ENCODE results near the gene COG4. TPM values are rescaled to one million over a fixed set of nuclear protein-coding genes. Genes with fewer than 3 reads are reported as not detected.

The COG4 gene
- total RNA-seq, 2 donors from 2014 or later: 23.1 to 43.8 TPM

DNA sequence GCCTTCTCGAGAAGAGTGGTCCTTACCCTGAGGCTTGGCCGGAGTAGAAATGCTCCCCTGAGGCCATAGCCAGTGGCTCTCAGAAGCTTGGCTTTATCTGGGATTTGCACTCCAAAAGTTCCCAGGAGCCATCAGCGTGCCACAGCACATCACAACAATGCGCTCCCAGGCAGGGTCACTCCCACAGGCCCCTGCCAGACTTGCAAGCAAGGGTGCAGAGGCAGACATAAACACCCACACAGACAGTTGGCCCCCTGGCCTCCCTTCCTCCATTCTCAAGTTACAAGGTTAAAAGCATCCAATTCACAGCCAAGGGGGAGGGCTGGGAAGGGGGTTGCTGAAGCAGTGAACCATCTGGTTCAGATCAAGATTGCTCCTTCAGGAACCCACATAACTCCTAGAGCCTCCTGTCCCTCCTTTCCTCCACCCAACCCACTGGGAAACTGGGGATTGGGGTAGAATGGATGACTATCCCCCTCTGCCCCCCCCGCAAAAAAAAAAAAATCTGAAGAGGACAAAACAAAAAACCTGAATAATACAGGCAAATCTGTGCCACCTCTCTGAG, 86.3 kb downstream of the COG4 start:
- no peak for TF ChIP-seq POLR2A (IDR thresholded peaks at IDR 0.05)
- TF ChIP-seq, protein P1, sequence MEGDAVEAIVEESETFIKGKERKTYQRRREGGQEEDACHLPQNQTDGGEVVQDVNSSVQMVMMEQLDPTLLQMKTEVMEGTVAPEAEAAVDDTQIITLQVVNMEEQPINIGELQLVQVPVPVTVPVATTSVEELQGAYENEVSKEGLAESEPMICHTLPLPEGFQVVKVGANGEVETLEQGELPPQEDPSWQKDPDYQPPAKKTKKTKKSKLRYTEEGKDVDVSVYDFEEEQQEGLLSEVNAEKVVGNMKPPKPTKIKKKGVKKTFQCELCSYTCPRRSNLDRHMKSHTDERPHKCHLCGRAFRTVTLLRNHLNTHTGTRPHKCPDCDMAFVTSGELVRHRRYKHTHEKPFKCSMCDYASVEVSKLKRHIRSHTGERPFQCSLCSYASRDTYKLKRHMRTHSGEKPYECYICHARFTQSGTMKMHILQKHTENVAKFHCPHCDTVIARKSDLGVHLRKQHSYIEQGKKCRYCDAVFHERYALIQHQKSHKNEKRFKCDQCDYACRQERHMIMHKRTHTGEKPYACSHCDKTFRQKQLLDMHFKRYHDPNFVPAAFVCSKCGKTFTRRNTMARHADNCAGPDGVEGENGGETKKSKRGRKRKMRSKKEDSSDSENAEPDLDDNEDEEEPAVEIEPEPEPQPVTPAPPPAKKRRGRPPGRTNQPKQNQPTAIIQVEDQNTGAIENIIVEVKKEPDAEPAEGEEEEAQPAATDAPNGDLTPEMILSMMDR (IDR thresholded peaks at IDR 0.05): no peak
- intact Hi-C loops (cut with DNase I): no loop called here
- no peaks in the 10 kb centered on the region for H3K27me3 ChIP-seq
- no peak overlapping the region for H3K27ac ChIP-seq
- H3K4me1 ChIP-seq: peaks cover 22% of the 10 kb centered on the region
- 69 to 83% methylated on average over 3 to 5 of the region's 5 CpGs for WGBS, 2 donors
- DNase-seq (no peak), ATAC-seq (no peak)
- H3K4me3 ChIP-seq: no peak overlapping the region
- no peaks in the 10 kb centered on the region for H3K36me3 ChIP-seq (replicated peaks in 1 of 2; ENCODE audit: insufficient read depth in 1 of 2, low read depth in 2 of 2)
- H3K9me3 ChIP-seq: no peaks in the 10 kb centered on the region

DNA sequence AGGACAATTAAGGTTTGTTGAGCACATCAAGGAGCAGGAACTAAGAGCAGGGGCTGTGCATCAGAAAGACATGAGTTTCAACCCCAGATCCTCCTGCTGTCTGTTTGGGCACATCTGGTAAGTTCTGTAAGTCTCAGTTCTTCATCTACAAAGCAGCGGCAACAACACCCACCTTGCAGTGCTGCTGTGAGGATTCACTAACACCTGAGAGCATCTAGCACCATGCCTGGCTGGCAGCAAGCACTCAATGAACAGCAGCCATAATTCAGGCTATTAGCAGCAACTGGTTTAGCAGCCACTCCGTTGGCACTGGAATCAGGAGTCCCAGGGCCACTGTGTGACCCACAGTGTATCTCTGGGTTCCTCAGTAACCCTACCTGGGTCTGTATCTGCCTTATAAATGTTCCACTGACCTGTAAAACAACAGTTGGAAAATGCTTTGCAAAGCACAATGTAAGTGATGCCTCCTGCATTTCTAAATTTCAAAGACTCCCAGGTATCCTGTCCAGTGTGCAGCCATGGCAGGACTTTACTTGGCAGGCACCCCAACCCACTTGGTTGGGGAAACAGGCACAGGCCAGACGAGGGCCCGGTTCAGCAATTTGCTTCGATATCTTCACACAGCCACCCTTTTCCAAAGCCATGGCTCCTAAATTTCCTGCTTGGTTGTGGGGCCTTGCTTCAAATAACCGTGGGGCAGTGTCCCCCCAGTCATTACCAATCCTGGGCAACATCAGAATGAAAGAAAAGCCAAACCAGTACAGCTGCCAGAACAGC, 88.7 kb downstream of the COG4 start:
- H3K4me1 ChIP-seq: peaks cover 30% of the 10 kb centered on the region
- H3K27me3 ChIP-seq: no peaks in the 10 kb centered on the region
- TF ChIP-seq POLR2A (IDR thresholded peaks at IDR 0.05): no peak
- TF ChIP-seq, protein P1 (IDR thresholded peaks at IDR 0.05): no peak
- ATAC-seq: no peak
- no peak overlapping the region for H3K4me3 ChIP-seq
- H3K36me3 ChIP-seq (replicated peaks in 1 of 2; ENCODE audit: insufficient read depth in 1 of 2, low read depth in 2 of 2): no peaks in the 10 kb centered on the region
- no peak for DNase-seq
- no peaks in the 10 kb centered on the region for H3K9me3 ChIP-seq
- WGBS, 2 donors: 81 to 93% methylated on average over 6 of the region's 6 CpGs
- intact Hi-C loops (cut with DNase I): no loop called here
- no peak overlapping the region for H3K27ac ChIP-seq

DNA sequence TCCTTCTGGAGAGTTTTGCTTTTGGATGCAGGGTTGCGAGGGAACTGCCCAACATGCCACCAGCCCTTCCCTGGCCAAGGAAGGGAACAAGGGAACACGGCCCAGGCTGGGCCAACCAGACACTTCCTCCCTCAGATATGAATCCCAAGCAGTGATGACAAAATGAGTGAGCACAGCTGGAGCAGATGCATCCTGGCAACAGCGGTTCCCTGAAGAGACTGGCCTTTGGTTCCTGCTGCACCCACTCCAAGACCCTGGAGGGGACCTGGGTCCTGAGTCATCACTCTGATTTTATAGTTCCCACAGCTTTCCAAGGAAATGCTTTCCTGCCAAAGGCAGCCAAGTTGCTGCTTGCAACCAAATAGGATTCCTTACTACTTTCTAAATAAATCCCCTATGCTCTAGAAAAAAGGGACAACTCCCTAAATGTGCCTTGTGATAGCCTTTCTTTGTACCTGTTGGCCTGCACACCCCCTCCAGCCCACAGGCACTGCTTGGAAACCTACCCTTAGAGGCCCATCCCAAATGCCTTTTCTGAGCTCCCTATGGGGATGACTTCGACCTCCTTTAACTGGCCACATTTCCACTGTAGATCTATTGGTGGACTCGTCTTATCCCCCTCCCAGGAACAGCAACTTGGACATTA, 89.8 kb downstream of the COG4 start:
- TF ChIP-seq POLR2A (IDR thresholded peaks at IDR 0.05): no peak
- TF ChIP-seq, protein P1 (IDR thresholded peaks at IDR 0.05): no peak
- H3K4me3 ChIP-seq: no peak overlapping the region
- H3K27me3 ChIP-seq: no peaks in the 10 kb centered on the region
- peaks cover 34% of the 10 kb centered on the region for H3K4me1 ChIP-seq
- intact Hi-C loops (cut with DNase I): no loop called here
- no peaks in the 10 kb centered on the region for H3K9me3 ChIP-seq
- no peaks in the 10 kb centered on the region for H3K36me3 ChIP-seq (replicated peaks in 1 of 2; ENCODE audit: insufficient read depth in 1 of 2, low read depth in 2 of 2)
- ATAC-seq (peak; percentile 16), DNase-seq (peak in 3 of 4 donors; percentile 20 to 59 (median 22))
- peak overlapping the region in 2 of 4 donors; percentile 1 to 29 for H3K27ac ChIP-seq
- WGBS, 2 donors: 74 to 77% methylated on average over 5 of the region's 5 CpGs

GRCh38 chr16:70432723-70433457, 90.5 kb downstream of the COG4 start:
- H3K4me1 ChIP-seq: peaks cover 36% of the 10 kb centered on the region
- no peak overlapping the region for H3K4me3 ChIP-seq
- H3K9me3 ChIP-seq: no peaks in the 10 kb centered on the region
- intact Hi-C loops (cut with DNase I): no loop called here
- ATAC-seq (no peak), DNase-seq (peak in 2 of 4 donors; percentile 15 to 22)
- no peaks in the 10 kb centered on the region for H3K27me3 ChIP-seq
- 75 to 80% methylated on average over 12 of the region's 12 CpGs for WGBS, 2 donors
- TF ChIP-seq POLR2A (IDR thresholded peaks at IDR 0.05): no peak
- TF ChIP-seq, protein P1 (IDR thresholded peaks at IDR 0.05): no peak
- no peaks in the 10 kb centered on the region for H3K36me3 ChIP-seq (replicated peaks in 1 of 2; ENCODE audit: insufficient read depth in 1 of 2, low read depth in 2 of 2)
- peak overlapping the region in 2 of 4 donors; percentile 1 to 29 for H3K27ac ChIP-seq

Measured in body of pancreas (tissue), 4 donors.